GM21515 (cell line): Measurements from ENCODE around the gene DCANP1.
"Not testable (repeated sequence)": the region's sequence is repeated elsewhere in the genome, so short reads cannot be mapped to it uniquely, and the experiment has no call there.

Source experiments
- ATAC-seq: cut with Tn5 transposase; IDR thresholded peaks from one replicate; pipeline ENCODE4 v1.9.1; 2021; ENCODE audit not compliant: unreplicated experiment

The DCANP1 gene, protein sequence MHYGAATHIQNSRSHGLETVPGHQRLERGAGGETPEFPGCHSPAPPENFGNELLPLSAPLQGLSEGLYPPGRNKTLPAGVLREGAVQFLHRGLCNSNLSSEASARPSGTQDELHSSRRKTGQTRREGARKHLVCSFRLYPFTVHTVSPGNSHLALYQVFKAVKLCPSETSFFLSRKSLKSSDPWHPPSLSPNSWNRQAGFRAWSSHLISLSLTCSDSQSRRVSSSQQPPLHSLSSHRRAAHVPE

DNA sequence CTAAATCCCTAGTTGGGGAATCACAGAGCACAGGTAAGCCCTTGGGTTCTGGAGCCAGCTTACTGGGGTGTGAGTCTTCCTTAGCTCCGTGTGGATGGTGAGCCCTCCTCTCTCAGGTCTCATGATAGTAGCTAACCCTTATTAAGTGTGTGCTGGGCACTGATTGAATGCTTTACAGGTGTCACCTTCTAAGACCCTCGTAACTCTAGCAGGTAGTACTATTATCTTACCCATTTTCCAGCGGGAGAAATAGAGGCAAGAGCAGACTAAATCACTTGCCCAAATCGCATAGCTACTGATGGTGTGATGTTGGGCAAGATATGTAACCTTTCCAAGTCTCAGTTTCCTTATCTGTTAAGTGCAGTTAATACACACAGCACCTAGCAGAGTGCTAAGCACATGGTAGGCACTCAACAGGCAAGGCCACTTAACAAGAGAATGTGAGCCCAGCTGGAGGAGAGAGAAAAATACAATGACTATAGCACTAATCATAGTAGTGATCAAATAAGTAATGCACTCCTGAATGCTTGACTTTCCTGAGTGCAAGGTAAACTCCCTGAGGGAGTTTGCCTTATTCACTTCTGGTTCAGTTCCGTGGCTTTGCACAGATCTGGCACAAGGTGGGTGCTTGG lies at the start of gene DCANP1:
Gene DCANP1, minus strand, starts transcription at position 51 of the 632 bp plus-strand sequence. CDS start 240 bp downstream, outside the sequence.
- no peak for ATAC-seq

DNA sequence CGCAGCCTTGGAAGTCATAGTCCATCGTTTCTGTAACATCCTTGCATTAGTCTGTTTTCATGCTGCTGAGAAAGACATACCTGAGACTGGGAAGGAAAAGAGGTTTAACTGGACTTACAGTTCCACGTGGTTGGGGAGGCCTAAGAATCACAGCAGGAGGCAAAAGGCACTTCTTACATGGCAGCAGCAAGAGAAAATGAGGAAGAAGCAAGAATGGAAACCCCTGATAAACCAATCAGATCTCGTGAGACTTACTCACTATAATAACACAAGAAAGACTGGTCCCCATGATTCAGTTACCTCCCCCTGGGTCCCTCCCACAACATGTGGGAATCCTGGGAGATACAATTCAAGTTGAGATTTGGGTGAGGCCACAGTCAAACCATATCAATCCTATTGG lies 48.4 kb upstream of the DCANP1 start:
- ATAC-seq = not testable (repeated sequence)

DNA sequence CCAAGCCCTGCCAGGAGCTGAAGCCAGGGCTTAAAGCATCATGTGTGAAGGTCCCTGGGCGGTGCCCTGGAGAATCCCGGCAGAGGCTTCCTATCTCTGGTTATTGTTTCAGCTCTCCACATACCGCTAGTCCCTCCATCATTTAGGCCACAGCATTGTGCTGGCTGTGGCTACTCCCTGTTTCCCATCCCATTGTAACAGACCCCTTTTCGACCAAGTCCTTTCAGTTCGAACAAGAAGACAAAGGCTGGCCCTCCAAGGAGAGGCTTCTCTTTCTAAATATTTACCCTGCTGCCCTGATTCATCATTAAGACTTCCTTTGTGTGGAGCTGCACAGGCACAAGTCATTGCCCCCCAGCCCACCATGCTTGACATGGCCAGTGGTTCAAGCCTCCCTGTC lies 47.0 kb upstream of the DCANP1 start:
- ATAC-seq = no peak

DNA sequence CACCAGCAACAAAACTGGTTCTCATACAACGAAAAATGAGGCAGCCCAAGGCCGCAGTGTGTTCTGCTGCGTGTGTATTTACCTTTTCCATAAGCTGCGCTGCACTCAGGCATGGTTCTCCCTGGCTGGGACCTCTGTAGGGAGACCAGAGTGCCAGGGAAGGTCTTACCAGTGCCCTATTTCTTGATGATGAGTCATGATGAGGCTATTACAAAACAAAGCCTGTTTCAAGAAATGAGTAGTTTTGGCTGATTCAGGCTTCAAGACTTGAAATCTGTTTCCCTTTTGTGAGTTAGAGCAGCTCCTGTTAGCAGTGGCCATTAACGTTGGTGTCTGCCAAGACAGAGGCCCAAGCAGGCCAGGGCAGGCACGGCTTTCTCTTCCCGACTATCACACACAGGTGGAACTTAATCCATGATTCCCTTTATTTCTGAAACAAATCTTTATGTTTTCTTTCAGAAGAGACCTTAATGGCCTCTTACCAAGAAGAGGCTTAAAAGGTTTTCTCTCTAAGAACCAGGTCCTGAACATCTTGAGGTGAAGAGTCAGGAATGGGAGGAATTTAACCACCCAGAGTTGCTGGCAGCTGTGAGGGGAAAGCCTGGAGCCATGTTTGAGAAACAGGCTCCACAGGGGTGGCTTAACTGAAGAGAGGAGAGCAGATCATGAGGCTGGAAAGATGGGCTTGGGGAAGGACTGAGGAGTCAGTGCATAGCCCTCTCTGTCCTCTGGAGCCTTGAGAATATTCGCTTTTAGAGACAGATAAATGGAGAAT lies 46.4 kb upstream of the DCANP1 start:
- no peak for ATAC-seq

DNA sequence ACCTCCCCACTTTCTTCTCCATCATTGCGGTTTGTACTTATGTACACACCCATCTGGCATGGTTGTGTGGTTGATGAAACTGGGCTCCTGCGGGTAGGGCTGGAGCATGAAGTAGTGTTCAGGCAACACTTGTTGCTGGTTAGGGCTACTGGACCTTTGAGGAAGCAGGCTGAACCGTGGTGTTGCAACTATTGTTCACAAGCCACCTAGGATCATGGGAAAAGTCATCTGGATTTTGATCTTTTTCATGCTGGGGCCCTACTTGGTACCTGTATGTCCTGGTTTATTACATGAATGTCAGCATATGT lies 45.1 kb upstream of the DCANP1 start:
- ATAC-seq = no peak

DNA sequence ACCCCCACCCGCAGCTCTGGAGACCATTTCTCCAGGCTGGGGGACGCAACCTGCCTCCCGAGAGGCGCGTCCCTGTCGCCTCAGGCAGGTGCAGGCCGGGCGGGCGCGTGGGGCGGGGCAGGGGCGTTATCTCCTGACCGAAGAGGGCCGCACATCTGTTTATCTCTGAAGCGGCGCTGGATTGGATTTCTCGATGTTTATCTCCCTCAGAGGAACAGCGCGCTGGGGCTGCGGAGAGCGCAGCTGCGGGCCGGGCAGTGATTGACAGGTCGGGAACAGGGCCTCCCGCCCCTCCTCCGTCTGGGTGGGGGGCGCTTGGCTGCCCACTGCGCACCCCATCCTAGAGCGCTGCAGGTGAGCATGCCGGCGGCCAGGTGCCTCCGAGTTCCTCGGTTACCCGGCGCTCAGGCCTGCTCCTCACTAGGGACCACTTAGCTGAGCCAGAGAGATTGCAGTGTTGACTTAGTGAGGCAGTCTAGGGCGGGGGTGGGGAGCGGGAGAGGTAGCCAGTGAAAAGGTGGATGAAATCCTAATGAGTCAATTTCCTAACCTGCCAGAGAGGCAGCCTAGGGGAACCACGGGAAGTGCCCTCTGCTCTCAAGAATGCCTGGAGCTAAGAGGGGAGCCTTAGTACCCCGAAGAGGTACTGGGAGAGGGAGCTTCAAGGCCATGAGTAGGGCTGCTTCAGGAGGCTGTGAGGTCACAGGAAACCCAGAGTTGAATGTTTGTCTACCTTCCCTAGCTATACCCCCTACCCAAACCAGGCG lies 44.6 kb upstream of the DCANP1 start:
- no peak for ATAC-seq

DNA sequence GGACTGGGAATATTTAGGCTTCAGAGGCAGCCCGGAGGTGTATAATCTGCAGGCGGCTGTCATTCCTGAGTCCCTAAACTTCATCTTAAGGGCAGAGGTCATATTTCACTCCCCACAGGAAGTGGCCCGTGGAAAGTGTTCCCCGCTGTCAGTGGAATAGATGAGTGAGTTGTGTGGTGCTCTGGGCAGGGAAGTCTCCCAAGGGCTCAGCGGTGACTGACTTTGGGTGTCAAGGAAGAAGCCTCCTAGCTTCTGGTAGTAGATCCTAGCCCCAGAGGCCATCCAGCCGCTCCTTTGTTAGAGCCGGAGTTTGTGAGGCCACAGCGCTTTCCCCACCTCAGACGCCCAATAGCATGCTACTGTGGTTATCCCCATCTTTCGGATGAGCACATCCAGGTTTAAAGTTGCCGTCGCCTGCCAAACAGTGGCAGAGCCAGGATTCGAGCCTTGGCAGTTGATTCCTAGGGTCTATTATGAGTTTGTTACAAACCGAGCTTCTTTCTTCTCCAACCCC lies 43.9 kb upstream of the DCANP1 start:
- ATAC-seq = no peak

DNA sequence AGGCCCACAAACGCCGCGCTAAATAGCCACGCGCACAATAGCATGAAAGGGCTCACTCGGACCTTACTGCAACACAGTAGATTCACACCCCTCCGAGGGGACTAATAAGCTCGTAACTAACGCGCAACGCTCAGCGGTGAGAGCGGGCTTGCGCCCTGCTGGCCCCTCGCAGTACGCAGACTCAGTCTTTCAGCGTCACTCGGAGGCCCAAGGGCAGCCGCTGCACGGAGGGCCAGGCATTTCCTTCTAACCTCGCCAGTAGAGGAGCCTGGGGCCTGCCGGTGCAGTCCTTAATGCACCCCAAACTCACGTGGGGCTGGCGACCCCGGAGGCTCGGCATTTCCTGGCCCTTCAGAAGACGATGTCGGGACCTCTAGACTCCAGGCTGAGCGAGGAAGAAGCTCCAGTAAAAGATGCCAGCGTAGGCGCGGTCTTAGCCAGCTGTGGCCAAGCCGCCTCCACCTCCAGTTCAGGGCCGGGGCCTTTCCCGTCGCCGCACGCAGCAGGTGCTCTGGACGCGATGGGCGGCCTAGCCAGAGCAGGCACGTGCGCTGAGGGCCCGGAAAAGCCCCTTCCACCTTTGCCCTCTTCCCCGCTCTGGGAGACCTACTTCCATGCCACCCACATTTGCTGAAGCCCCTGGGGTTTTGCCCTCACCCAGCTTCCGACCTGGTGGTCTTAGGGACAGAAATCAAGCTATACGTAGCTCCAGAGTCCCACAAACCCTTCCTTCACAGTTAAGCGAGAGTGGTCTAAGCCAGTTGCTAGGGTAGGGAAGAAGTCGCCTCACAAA lies 43.3 kb upstream of the DCANP1 start:
- ATAC-seq = no peak

DNA sequence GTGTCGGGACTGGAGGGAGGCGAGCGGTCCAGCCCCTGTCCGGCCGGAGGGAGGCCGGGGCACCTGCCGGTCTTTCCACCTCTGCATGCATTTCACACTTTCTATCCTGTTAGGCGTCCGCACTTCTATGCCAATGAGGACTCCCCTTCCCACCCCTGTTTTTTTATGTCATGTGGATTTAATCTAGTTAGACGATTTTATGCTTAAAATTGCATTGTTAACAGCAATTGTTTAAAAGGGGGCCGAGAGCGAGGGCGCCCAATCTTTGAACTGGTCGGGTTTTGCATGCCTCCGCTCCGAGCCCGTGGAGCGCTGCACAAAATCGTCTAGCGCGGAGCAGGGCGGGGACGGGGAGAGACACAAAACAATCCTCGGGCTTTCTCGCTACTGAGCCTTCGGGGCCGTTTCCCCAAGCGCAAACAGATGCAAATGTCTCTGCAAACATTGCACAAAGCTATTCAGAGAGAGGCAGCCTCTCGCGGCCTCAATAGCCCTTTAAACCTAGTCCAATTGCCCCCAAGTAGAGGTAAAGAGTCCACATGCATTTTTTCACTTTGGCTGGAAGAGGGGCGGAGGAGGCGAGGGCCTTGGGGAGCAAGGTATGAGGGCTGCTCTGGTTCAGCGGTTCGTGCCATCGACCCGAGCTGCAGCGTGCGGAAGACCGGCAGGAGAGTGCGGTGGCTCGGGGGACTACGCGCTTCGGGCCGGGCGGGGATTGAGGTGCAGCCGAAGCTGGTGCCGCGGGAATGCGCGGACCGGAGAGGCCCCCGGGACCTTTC lies 42.5 kb upstream of the DCANP1 start:
- ATAC-seq = no peak

DNA sequence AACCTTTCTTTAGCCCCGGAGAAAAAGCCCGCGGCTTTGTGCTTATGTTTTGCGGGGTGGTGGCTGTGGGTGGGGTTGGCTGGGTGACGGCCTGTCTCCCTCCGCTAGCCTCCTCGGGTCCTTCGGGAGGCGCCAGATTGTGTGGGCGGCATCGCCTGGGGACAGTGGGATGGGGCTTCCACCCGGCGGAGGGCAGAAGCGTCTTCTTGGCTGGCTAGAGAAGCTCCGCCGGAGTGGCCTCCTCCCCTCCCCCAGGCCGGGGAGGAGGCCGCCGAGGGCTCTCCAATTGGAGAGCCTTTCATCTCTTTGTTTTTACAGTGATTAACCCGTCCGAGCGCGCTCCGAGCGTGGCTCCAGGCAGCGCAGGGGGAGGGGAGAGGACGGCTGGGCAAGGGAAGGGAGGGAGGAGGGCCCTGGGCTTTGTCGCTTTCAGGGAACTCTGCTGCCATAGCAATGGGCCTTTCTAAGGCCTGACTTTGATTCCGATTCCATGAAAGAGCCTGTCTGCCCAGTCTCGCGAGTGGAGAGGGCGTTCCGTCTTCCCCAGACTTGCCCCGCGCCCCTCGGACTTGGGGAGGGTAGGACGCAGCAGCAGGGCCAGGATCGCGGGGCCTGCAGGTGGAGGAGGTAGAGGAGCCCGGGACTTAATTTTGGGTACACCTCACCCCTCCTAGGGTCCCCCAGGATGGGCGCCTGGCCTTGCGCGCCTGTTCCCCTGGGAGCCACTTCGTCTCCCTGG lies 41.7 kb upstream of the DCANP1 start:
- ATAC-seq = no peak

DNA sequence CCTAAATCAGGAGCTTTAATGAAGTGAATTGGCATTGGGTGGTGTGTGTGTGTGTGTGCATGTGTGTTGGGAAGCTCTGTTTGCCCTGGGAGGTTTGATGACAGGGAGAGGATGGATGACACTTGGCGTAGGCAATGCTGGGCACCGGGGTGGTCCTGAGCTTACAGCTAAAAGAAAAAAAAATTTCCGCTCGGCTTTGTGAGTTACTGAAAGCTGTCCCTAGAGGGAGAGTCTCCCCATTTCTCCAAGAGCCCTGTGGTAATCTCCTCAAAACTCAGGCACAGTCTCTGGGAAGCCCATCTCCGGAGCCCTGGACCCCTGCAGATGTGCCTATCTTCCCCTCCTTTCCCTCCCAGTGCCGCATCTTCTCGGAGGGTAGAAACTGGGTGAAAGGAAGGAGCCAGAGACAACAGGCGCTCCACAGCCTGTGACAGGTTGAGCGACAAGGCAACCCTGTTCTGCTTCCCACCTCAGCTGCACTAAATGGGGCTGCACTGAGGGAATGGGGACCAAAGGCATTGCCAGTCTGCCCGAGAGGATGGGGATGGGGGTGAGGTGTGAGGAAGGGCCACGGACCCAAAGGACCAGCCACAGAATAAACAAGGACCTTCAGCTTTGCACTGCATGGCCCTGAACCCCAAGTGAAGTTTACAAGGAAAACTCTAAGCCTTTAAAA lies 40.8 kb upstream of the DCANP1 start:
- no peak for ATAC-seq

DNA sequence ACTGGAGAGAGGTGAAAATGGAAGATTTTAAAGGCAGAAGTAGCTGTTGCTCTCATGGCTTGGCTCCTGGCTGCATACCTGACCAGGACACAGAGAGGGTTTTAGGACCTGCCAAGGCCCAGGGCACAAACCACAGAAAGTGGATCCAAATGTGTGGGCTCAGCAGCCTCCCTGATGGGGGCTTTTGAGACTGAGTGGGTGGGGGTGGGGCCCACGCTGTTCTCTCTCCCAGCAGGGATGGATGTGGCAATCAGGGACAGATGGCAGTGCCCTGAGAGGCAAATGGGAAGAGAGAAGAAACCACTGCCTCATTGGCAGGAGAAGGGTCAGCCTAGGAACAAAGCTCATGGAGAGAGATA lies 39.9 kb upstream of the DCANP1 start:
- no peak for ATAC-seq

DNA sequence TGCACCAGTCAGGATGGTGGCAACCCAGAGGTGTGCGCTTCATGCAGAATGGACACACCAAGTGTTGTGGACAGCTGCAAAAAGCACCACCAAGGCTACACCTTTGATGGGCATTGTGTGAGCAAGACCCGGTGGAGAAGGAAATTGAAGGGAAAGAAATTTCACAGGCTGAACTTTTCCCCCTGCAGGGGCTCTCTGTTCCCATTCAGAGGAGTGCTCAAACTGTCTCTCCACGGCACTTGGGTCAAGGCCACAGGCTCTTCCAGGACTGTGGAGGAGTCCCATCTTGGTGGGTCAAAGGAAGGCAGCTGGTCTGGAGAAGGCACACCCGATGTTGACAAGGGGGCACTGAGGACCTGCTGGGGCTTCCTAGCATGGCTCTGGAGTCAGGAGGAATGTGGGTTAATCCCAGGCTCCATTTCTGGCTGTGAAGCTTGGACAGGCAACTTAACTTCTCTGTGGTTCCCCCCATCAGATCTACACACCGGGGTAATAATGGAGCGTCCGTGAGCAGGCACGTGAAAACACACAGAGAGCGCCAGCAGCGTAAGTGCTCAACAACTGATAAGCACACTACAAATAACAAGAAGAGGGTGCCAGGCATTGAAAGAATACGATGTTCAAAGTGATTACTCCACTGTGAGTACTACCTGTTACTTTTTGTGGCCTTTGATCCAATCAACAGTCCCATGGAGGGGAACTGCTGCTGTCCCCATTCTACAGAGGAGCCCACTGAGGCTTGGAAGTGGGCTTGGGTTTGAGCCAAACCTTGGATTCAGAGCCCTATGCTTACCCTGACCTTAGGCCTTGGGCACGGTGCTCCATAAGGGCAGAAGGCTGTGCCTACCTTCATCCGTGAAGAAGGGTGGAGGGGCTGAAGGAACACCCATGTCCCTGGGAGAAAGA lies 39.2 kb upstream of the DCANP1 start:
- no peak for ATAC-seq

DNA sequence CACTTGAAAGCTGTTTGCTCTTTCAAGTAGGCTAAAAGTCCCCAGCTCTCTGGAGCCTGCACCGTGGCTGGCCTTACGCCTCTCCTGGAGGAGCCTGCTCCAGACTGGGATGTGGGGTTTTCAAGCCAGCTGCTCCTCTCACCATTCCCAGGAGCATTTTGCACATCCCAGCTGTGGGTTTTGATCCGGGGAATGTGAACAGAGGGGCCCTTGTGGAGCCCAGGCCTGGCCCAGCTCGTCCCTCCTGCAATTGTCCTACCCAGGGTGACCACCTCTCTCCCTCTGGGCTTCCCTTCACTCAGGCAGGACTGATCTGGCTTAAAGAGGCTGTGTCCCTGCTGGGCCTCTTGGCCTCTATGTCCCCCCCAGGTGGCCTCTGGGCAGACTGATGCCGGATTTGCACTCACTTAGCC lies 37.5 kb upstream of the DCANP1 start:
- ATAC-seq = no peak

DNA sequence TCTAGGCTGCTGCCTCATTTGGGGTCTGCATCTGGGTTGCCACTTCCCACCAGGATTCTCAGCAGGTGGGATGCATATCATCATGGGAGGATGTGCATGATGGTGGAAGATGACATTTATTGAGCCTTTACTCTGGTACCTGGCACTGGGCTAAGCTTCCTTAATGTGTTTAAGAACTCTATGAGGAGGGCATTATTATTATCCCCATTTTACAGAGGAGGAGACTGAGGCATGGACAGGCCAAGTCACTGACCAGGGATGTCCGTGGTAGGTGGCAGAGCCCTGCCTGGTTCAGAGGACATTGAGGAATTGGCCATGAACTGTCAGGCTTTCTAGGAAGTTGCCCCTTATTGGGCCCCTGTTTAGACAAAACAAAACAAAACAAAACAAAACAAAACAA lies 36.1 kb upstream of the DCANP1 start:
- ATAC-seq = no peak

DNA sequence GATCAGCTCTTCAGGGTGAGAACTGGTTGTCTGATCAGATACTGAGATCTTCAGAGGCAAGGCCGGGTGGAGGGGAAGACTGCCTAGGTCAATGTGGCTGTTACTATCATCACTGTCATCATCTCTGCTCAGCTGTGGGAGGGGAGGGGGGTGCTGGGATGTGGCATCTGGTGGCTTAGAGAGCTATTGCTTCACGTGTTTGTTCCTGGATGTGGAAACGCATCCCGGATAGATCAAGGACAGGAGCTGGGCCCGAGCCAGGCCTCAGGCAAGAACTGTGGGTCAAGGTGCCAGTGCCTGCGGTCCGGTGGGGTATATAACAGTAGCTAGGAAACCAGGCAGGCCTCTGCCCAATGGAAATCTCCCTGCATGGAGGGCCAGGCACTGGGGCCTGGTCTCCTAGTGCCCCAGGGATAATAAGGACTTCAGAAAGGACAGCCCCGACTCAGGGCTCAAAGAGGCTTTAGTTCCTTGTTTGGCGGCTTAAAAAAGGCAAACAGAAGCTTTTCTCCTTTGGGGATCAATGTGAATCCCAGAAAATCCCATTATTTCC lies 35.3 kb upstream of the DCANP1 start:
- ATAC-seq = no peak

DNA sequence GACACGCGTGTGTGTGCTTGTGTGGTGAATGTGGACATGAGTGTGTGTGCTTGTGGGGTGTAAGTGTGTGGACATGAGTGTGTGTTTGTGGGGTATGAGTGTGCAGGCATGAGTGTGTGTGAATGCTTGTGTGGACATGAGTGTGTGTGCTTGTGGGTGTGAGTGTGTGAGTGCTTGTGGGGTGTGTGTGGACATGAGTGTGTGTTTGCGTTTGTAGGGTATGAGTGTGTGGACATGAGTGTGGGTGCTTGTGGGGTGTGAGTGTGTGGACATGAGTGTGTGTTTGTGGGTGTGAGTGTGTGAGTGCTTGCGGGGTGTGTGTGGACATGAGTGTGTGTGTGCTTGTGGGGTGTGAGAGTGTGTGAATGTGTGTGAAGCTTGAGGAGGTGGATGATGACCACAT lies 34.8 kb upstream of the DCANP1 start:
- no peak for ATAC-seq
